Natural killer cell (primary cell): ENCODE data around the gene SENP7. TPM values are rescaled to one million over a fixed set of nuclear protein-coding genes. Genes with fewer than 3 reads are reported as not detected.

ENCODE experiments used
- ATAC-seq, 3 donors: fragments of 150-1000 bp in 2 of 3; fragments of 200-7000 bp in 1 of 3; cut with Tn5 transposase; 1 replicate in 1 of 3; 2 replicates in 2 of 3; pipeline ENCODE4 v1.10.0; 2021; ENCODE audit warnings: mild to moderate bottlenecking in 2 of 3, moderate library complexity in 2 of 3
- DNase-seq, 2 donors: peaks; one replicate each; pipeline versions ENCODE4 v3.0.0 to v3.0.0-alpha.2; 2013 to 2021; ENCODE audit warnings: mixed read lengths in 1 of 2
- H3K27ac ChIP-seq: one replicate; pipeline ENCODE4 v1.5.1; 2013; ENCODE audit warnings: mild to moderate bottlenecking, low read length
- H3K27me3 ChIP-seq: one replicate; pipeline ENCODE4 v1.6.1; 2013; ENCODE audit warnings: low read length; ENCODE audit not compliant: control insufficient read depth, insufficient read depth
- H3K36me3 ChIP-seq: one replicate; pipeline ENCODE4 v1.6.1; 2013; ENCODE audit warnings: low read length; ENCODE audit not compliant: control insufficient read depth, insufficient read depth
- H3K4me1 ChIP-seq: one replicate; pipeline ENCODE4 v1.6.1; 2013; ENCODE audit warnings: low read length; ENCODE audit not compliant: control insufficient read depth, insufficient read depth
- H3K4me3 ChIP-seq: one replicate; pipeline ENCODE4 v1.5.1; 2013; ENCODE audit warnings: low read length
- H3K9me3 ChIP-seq: one replicate; pipeline ENCODE4 v1.6.1; 2013; ENCODE audit warnings: low read length; ENCODE audit not compliant: control insufficient read depth, insufficient read depth
- H3K27ac Mint-ChIP-seq, 2 donors: one replicate each; pipeline ENCODE4 v1.8.0; 2022; ENCODE audit warnings: mild to moderate bottlenecking in 2 of 2, mixed read lengths in 2 of 2, moderate library complexity in 1 of 2
- H3K27me3 Mint-ChIP-seq, 2 donors: one replicate each; pipeline ENCODE4 v1.8.0; 2022; ENCODE audit warnings: low read depth in 2 of 2, mixed read lengths in 2 of 2
- H3K36me3 Mint-ChIP-seq: one replicate; pipeline ENCODE4 v1.8.0; 2022; ENCODE audit warnings: mixed read lengths
- H3K4me1 Mint-ChIP-seq, 2 donors: one replicate each; pipeline ENCODE4 v1.8.0; 2022; ENCODE audit warnings: mixed read lengths in 2 of 2
- H3K4me3 Mint-ChIP-seq: one replicate; pipeline ENCODE4 v1.8.0; 2022; ENCODE audit warnings: mild to moderate bottlenecking, moderate library complexity, mixed read lengths
- H3K9me3 Mint-ChIP-seq, 2 donors: one replicate each; pipeline ENCODE4 v1.8.0; 2022; ENCODE audit warnings: mixed read lengths in 2 of 2
- WGBS: methylation state at CpG from one replicate; pipeline ENCODE4 v1.1.7; 2013; ENCODE audit warnings: missing lambda C conversion rate; ENCODE audit not compliant: insufficient coverage; 5-methylcytosine and 5-hydroxymethylcytosine counted together
- intact Hi-C: fragments of 100-400 bp; cut with micrococcal nuclease; formaldehyde crosslinking; loops from one replicate; pipeline ENCODE4 v1.14.2; 2022
- total RNA-seq, 4 donors: library from RNA; stranded (reverse); fragments of 120-200 nt in 1 of 4; gene quantifications; one replicate each; pipeline versions ENCODE4 v1.2.3 to v1.2.4, GENCODE V29; 2013 to 2022
- TF ChIP-seq, protein P1 (sequence below): fragments of 200-600 bp; IDR thresholded peaks from one replicate; pipeline ENCODE4 v1.8.0; 2022; ENCODE audit warnings: antibody characterized with exemption

Gene SENP7
- total RNA-seq, 3 donors from 2014 or later (not counting 1 experiment from before 2014, with no cell fraction given), result 41.4 to 60.6 (median 52.7) TPM

DNA sequence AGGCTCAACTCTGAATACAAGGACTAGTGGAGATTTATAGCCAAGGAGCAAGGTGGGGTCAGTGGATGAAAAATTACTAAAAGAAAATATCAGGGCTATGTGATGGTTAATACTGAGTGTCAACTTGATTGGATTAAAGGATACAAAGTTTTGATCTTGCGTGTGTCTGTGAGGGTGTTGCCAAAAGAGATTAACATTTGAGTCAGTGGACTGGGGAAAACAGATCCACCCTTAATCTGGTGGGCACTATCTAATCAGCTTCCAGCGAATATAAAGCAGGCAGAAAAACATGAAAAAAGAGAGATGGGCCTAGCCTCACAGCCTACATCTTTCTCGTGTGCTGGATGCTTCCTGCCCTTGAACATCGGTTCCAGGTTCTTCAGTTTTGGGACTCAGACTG is 14.4 kb upstream of the SENP7 start:
- DNase-seq (no peak), ATAC-seq (no peak)
- H3K36me3 Mint-ChIP-seq, result no peaks in the 10 kb centered on the region
- peaks cover 0 to 6% of the 10 kb centered on the region in 2 donors for H3K27me3 Mint-ChIP-seq
- H3K9me3 Mint-ChIP-seq, result no peaks in the 10 kb centered on the region
- H3K4me1 ChIP-seq, result no peaks in the 10 kb centered on the region
- whole genome bisulfite sequencing, result 95% methylated on average over 4 of the region's 4 CpGs
- no peak overlapping the region for H3K27ac ChIP-seq
- no peaks in the 10 kb centered on the region for H3K36me3 ChIP-seq
- H3K9me3 ChIP-seq, result no peaks in the 10 kb centered on the region
- TF ChIP-seq, protein P1, sequence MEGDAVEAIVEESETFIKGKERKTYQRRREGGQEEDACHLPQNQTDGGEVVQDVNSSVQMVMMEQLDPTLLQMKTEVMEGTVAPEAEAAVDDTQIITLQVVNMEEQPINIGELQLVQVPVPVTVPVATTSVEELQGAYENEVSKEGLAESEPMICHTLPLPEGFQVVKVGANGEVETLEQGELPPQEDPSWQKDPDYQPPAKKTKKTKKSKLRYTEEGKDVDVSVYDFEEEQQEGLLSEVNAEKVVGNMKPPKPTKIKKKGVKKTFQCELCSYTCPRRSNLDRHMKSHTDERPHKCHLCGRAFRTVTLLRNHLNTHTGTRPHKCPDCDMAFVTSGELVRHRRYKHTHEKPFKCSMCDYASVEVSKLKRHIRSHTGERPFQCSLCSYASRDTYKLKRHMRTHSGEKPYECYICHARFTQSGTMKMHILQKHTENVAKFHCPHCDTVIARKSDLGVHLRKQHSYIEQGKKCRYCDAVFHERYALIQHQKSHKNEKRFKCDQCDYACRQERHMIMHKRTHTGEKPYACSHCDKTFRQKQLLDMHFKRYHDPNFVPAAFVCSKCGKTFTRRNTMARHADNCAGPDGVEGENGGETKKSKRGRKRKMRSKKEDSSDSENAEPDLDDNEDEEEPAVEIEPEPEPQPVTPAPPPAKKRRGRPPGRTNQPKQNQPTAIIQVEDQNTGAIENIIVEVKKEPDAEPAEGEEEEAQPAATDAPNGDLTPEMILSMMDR, result no peak
- no peak overlapping the region for H3K4me3 ChIP-seq
- H3K4me1 Mint-ChIP-seq, result no peaks in the 10 kb centered on the region
- no peak overlapping the region for H3K27ac Mint-ChIP-seq
- H3K27me3 ChIP-seq, result no peaks in the 10 kb centered on the region
- no peak overlapping the region for H3K4me3 Mint-ChIP-seq
- intact Hi-C loops, result no loop called here

DNA sequence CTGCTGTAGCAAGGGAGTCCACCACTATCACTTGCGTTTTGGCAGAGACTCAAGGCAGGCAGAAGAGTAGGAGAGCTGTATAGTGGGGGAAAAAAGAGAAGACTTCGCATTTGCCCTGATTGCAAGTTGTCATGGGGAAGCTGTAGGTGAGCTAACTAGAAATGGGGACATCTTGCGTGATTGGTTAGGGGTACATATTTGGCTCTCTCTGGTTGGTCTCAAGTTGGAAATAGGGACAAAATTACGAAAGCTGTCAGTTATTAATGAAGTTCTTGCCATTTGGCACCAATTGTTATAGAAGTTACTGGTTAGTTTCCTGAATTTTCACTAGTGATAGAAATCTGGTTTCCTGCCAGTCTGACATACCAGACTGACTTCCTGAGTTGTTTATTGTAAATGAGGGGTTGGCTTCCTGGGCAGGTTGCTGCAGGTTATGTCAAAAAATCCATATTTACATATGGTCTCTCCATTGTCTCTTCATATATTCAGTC is 8.2 kb upstream of the SENP7 start:
- Histone ChIP-seq H3K9me3 (no peaks in the 10 kb centered on the region), H3K27me3 (no peaks in the 10 kb centered on the region), H3K36me3 (no peaks in the 10 kb centered on the region), H3K4me3 (no peak overlapping the region), H3K27ac (no peak overlapping the region), H3K4me1 (peaks cover 3% of the 10 kb centered on the region)
- Mint-ChIP-seq H3K36me3 (no peaks in the 10 kb centered on the region), H3K9me3 (no peaks in the 10 kb centered on the region), H3K4me3 (no peak overlapping the region), H3K4me1 (peaks cover 11 to 13% of the 10 kb centered on the region in 2 donors), H3K27ac (no peak overlapping the region), H3K27me3 (peaks cover 0 to 8% of the 10 kb centered on the region in 2 donors)
- intact Hi-C loops, result no loop called here
- ATAC-seq (peak in 1 of 3 donors; percentile 67), DNase-seq (peak in 1 of 2 donors; percentile 76)
- TF ChIP-seq, protein P1, result no peak
- WGBS, result 30% methylated on average over 4 of the region's 4 CpGs

DNA sequence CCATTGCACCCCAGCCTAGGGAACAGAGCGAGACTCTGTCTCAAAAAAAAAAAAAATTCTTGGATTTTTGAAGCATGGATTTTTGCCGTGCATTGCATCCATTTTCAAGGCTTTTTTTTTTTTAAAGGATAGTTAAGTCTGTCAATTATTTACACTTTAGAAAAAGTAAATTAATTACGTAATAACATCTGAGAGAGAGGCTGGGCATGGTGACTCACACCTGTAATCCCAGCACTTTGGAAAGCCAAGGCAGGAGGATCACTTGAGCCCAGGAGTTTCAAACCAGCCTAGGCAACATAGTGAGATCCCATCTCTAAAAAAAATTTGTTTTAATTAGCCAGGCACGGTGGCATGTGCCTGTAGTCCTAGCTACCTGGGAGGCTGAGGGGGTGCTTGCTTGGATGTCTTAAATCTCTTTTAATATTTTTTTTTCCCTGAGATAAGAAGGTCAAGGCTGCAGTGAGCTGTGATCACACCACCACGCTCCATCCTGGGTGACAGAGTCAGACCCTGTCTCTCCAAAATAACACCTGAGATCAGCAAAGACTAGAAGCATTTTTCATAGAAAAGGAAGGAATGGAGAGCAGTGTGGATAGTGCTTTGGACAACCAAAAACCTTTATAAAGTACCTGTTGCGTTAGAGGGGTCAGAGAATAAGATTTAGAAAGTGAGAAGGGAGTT is 6.8 kb upstream of the SENP7 start:
- intact Hi-C loops, result loop anchor here (10.0 kb wide), 1 partner anchor 135 kb away; no protein-coding TSS in a partner anchor
- Histone ChIP-seq H3K4me3 (no peak overlapping the region), H3K36me3 (no peaks in the 10 kb centered on the region), H3K4me1 (peaks cover 3% of the 10 kb centered on the region), H3K27me3 (no peaks in the 10 kb centered on the region), H3K27ac (no peak overlapping the region), H3K9me3 (no peaks in the 10 kb centered on the region)
- ATAC-seq, result no peak
- H3K36me3 Mint-ChIP-seq, result no peaks in the 10 kb centered on the region
- 98% methylated on average over 2 of the region's 6 CpGs for WGBS
- no peak overlapping the region for H3K27ac Mint-ChIP-seq
- TF ChIP-seq, protein P1, result no peak
- no peaks in the 10 kb centered on the region for H3K9me3 Mint-ChIP-seq
- H3K4me1 Mint-ChIP-seq, result peaks cover 11 to 13% of the 10 kb centered on the region in 2 donors
- no peak overlapping the region for H3K4me3 Mint-ChIP-seq
- DNase-seq, result no peak
- peaks cover 0 to 9% of the 10 kb centered on the region in 2 donors for H3K27me3 Mint-ChIP-seq
